Measurements from ENCODE around the gene GLCCI1. TPM values are rescaled to one million over a fixed set of nuclear protein-coding genes. Genes with fewer than 3 reads are reported as not detected.
"Not testable (repeated sequence)": the region's sequence is repeated elsewhere in the genome, so short reads cannot be mapped to it uniquely, and the experiment has no call there.

Gene GLCCI1
- total RNA-seq, 3 donors from 2014 or later = 5.9 to 6.1 (median 6.1) TPM

DNA sequence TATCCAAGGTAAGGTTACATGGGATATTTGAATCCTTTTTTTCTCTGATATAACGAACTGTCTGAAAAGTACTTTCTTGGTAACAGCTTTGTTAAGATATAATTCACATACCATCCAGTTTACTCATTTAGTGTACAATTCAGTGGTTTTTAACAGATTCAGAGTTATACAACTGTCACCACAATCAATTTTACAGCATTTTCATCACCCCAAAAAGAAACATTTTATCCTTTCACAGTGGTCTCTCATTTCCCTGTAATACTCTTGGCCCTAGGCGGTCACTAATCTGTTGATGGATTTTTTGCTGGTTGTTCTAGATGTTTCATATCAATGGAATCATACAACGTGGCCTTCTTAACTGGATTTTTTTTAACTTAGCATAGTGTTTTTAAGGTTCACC lies 91.6 kb downstream of the GLCCI1 start:
- DNase-seq (no peak), ATAC-seq (no peak)
- H3K4me1 Mint-ChIP-seq (ENCODE audit: low read depth) = peaks cover 23% of the 10 kb centered on the region
- no peaks in the 10 kb centered on the region for H3K27me3 Mint-ChIP-seq (ENCODE audit: low read depth)
- H3K4me3 Mint-ChIP-seq = no peak overlapping the region
- H3K9me3 Mint-ChIP-seq = no peaks in the 10 kb centered on the region
- peaks cover 42% of the 10 kb centered on the region for H3K36me3 Mint-ChIP-seq (ENCODE audit: insufficient read depth)

GRCh38 chr7:8063300-8063699 lies 94.7 kb downstream of the GLCCI1 start:
- peaks cover 52% of the 10 kb centered on the region for H3K36me3 Mint-ChIP-seq (ENCODE audit: insufficient read depth)
- peaks cover 34% of the 10 kb centered on the region for H3K4me1 Mint-ChIP-seq (ENCODE audit: low read depth)
- not testable (repeated sequence) for ATAC-seq; H3K9me3 Mint-ChIP-seq; DNase-seq; H3K4me3 Mint-ChIP-seq; H3K27me3 Mint-ChIP-seq (ENCODE audit: low read depth)

DNA sequence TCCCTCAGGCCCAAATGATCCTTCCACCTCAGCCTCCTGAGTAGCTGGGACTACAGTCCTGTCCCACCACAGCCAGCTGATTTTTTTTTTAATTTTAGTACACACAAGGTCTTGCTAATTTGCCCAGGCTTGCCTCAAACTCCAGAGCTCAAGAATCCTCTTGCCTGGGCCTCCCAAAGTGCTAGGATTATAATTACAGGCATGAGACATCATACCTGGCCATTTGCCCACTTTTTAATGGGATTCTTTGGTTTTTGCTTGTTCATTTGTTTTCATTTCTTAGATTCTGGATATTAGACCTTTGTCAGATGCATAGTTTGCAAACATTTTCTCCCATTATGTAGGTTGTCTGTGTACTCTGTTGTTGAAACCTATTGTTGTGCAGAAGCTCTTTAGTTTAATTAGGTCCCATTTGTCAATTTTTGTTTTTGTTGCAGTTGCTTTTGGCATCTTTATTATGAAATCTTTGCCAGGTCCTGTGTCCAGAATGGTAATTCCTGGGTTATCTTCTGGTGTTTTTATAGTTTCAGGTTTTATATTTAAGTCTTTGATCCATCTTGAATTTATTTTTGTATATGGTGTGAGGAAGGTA lies 95.2 kb downstream of the GLCCI1 start:
- no peak overlapping the region for H3K4me3 Mint-ChIP-seq
- DNase-seq = no peak
- peaks cover 38% of the 10 kb centered on the region for H3K4me1 Mint-ChIP-seq (ENCODE audit: low read depth)

GRCh38 chr7:8064828-8065227 lies 96.2 kb downstream of the GLCCI1 start:
- no peak overlapping the region for H3K4me3 Mint-ChIP-seq
- ATAC-seq (no peak), DNase-seq (no peak)
- H3K27me3 Mint-ChIP-seq (ENCODE audit: low read depth) = no peaks in the 10 kb centered on the region
- peaks cover 47% of the 10 kb centered on the region for H3K36me3 Mint-ChIP-seq (ENCODE audit: insufficient read depth)
- H3K9me3 Mint-ChIP-seq = no peaks in the 10 kb centered on the region
- peaks cover 41% of the 10 kb centered on the region for H3K4me1 Mint-ChIP-seq (ENCODE audit: low read depth)

More for the DNA sequence above, 95.2 kb downstream of the GLCCI1 start:
- no peak for ATAC-seq
- Mint-ChIP-seq H3K36me3 (ENCODE audit: insufficient read depth) (peaks cover 51% of the 10 kb centered on the region), H3K9me3 (no peaks in the 10 kb centered on the region), H3K27me3 (ENCODE audit: low read depth) (no peaks in the 10 kb centered on the region)

DNA sequence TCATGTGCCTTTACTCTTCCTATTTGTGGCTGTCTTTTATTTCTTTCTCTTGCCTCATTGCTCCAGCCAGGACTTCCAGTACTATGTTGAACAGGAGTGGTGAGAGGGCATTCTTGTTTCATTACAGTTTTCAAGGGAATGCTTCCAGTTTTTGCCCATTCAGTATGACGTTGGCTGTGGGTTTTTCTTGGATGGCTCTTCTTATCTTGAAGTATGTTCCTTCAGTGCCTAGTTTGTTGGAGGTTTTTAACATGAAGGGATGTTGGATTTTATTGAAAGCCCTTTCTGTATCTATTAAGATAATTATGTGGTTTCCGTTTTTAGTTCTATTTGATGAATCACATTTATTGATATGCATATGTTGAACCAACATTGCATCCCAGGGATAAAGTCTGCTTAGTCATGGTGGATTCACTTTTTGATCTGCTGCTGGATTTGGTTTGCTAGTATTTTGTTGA lies 96.8 kb downstream of the GLCCI1 start:
- no peak for DNase-seq
- Mint-ChIP-seq H3K4me1 (ENCODE audit: low read depth) (peaks cover 41% of the 10 kb centered on the region), H3K36me3 (ENCODE audit: insufficient read depth) (peaks cover 42% of the 10 kb centered on the region), H3K4me3 (no peak overlapping the region), H3K9me3 (no peaks in the 10 kb centered on the region), H3K27me3 (ENCODE audit: low read depth) (no peaks in the 10 kb centered on the region)
- ATAC-seq = no peak

GRCh38 chr7:8068892-8069686 lies 100.5 kb downstream of the GLCCI1 start:
- no peak for DNase-seq
- Mint-ChIP-seq H3K4me1 (ENCODE audit: low read depth) (peaks cover 46% of the 10 kb centered on the region), H3K9me3 (no peaks in the 10 kb centered on the region), H3K4me3 (no peak overlapping the region), H3K36me3 (ENCODE audit: insufficient read depth) (peaks cover 45% of the 10 kb centered on the region), H3K27me3 (ENCODE audit: low read depth) (no peaks in the 10 kb centered on the region)
- ATAC-seq = no peak

DNA sequence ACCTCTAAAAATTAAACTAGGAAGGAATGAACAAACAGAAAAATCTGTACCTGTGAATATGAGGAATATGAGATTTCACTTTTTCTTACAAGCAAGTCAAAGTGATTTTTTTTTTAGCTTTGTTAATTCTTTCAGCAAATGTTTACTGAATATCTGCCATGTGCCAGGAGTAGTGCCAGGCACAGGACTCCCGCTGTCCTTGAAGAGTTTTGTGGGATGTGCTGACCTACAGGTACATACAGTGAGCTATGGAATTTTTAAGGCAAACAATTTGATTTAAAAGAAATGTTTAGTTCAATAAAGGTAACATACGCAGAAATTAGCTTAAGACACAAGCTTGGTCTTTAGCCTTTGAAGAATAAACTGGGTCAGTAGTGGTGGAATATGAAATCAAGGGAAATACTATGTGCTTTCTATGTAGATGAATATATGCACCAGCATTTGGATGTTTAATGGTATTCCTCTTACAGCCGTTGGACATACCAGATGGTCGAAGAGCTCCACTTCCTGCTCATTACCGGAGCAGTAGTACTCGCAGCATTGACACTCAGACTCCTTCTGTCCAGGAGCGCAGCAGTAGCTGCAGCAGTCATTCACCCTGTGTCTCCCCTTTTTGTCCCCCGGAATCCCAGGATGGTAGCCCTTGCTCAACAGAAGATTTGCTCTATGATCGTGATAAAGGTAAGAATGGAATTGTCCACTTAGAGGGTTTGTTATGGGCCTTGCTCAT lies 102.0 kb downstream of the GLCCI1 start:
- peaks cover 36% of the 10 kb centered on the region for H3K4me1 Mint-ChIP-seq (ENCODE audit: low read depth)
- no peaks in the 10 kb centered on the region for H3K9me3 Mint-ChIP-seq
- H3K27me3 Mint-ChIP-seq (ENCODE audit: low read depth) = no peaks in the 10 kb centered on the region
- H3K4me3 Mint-ChIP-seq = no peak overlapping the region
- peaks cover 37% of the 10 kb centered on the region for H3K36me3 Mint-ChIP-seq (ENCODE audit: insufficient read depth)
- DNase-seq = no peak
- ATAC-seq = no peak

GRCh38 chr7:8078418-8078817 lies 109.8 kb downstream of the GLCCI1 start:
- H3K27me3 Mint-ChIP-seq (ENCODE audit: low read depth) = no peaks in the 10 kb centered on the region

GRCh38 chr7:8082762-8083161 lies 114.2 kb downstream of the GLCCI1 start:
- H3K36me3 Mint-ChIP-seq (ENCODE audit: insufficient read depth) = peaks cover 22% of the 10 kb centered on the region
- DNase-seq = no peak
- ATAC-seq = no peak
- no peaks in the 10 kb centered on the region for H3K9me3 Mint-ChIP-seq
- no peaks in the 10 kb centered on the region for H3K27me3 Mint-ChIP-seq (ENCODE audit: low read depth)
- no peak overlapping the region for H3K4me3 Mint-ChIP-seq
- H3K4me1 Mint-ChIP-seq (ENCODE audit: low read depth) = no peaks in the 10 kb centered on the region

More at GRCh38 chr7:8078418-8078817, 109.8 kb downstream of the GLCCI1 start:
- no peak overlapping the region for H3K4me3 Mint-ChIP-seq
- ATAC-seq = no peak
- no peak for DNase-seq
- H3K4me1 Mint-ChIP-seq (ENCODE audit: low read depth) = no peaks in the 10 kb centered on the region
- no peaks in the 10 kb centered on the region for H3K9me3 Mint-ChIP-seq
- peaks cover 8% of the 10 kb centered on the region for H3K36me3 Mint-ChIP-seq (ENCODE audit: insufficient read depth)

GRCh38 chr7:8084836-8085235 lies 116.2 kb downstream of the GLCCI1 start:
- Mint-ChIP-seq H3K27me3 (ENCODE audit: low read depth) (no peaks in the 10 kb centered on the region), H3K4me1 (ENCODE audit: low read depth) (no peaks in the 10 kb centered on the region), H3K4me3 (no peak overlapping the region), H3K9me3 (no peaks in the 10 kb centered on the region), H3K36me3 (ENCODE audit: insufficient read depth) (peaks cover 22% of the 10 kb centered on the region)
- DNase-seq = no peak
- ATAC-seq = no peak

GRCh38 chr7:8085420-8085819 lies 116.8 kb downstream of the GLCCI1 start:
- Mint-ChIP-seq H3K4me1 (ENCODE audit: low read depth) (no peaks in the 10 kb centered on the region), H3K9me3 (no peaks in the 10 kb centered on the region), H3K27me3 (ENCODE audit: low read depth) (no peaks in the 10 kb centered on the region), H3K36me3 (ENCODE audit: insufficient read depth) (peaks cover 27% of the 10 kb centered on the region), H3K4me3 (no peak overlapping the region)
- ATAC-seq (no peak), DNase-seq (no peak)

- Mint-ChIP-seq H3K36me3 (ENCODE audit: insufficient read depth) (peaks cover 27% of the 10 kb centered on the region), H3K4me1 (ENCODE audit: low read depth) (no peaks in the 10 kb centered on the region), H3K27me3 (ENCODE audit: low read depth) (no peaks in the 10 kb centered on the region), H3K4me3 (no peak overlapping the region), H3K9me3 (no peaks in the 10 kb centered on the region)
- ATAC-seq (no peak), DNase-seq (no peak)
Measured at GRCh38 chr7:8086239-8086638, 117.6 kb downstream of the GLCCI1 start.

GRCh38 chr7:8089036-8089780 lies 120.6 kb downstream of the GLCCI1 start:
- H3K36me3 Mint-ChIP-seq (ENCODE audit: insufficient read depth) = peaks cover 30% of the 10 kb centered on the region
- no peaks in the 10 kb centered on the region for H3K27me3 Mint-ChIP-seq (ENCODE audit: low read depth)
- H3K4me3 Mint-ChIP-seq = no peak overlapping the region
- no peak for ATAC-seq
- DNase-seq = no peak
- H3K9me3 Mint-ChIP-seq = no peaks in the 10 kb centered on the region
- H3K4me1 Mint-ChIP-seq (ENCODE audit: low read depth) = no peaks in the 10 kb centered on the region

GRCh38 chr7:8092140-8092539 lies 123.5 kb downstream of the GLCCI1 start:
- Mint-ChIP-seq H3K27me3 (ENCODE audit: low read depth) (no peaks in the 10 kb centered on the region), H3K4me1 (ENCODE audit: low read depth) (no peaks in the 10 kb centered on the region), H3K4me3 (no peak overlapping the region), H3K36me3 (ENCODE audit: insufficient read depth) (peaks cover 16% of the 10 kb centered on the region), H3K9me3 (peaks cover under 1% of the 10 kb centered on the region)
- no peak for DNase-seq
- no peak for ATAC-seq
